ENCODE results near the gene IL17RC. TPM values are rescaled to one million over a fixed set of nuclear protein-coding genes. Genes with fewer than 3 reads are reported as not detected.

The IL17RC gene
- total RNA-seq, 1 donor from 2014 or later = 35.0 TPM

GRCh38 chr3:9942164-9942563 is 25.3 kb downstream of the IL17RC start:
- peaks cover 49% of the 10 kb centered on the region for H3K36me3 ChIP-seq
- no peaks in the 10 kb centered on the region for H3K9me3 ChIP-seq (replicated peaks)
- DNase-seq = no peak
- no peak for TF ChIP-seq CTCF (IDR thresholded peaks at IDR 0.05; ENCODE audit: borderline replicate concordance)
- no peak overlapping the region for H3K4me3 ChIP-seq
- no peak overlapping the region for H3K27ac ChIP-seq (replicated peaks)
- no peaks in the 10 kb centered on the region for H3K27me3 ChIP-seq (ENCODE audit: low read depth)
- intact Hi-C loops (cut with micrococcal nuclease) = no loop called here
- peaks cover 18% of the 10 kb centered on the region for H3K4me1 ChIP-seq

GRCh38 chr3:9942934-9943690 is 26.2 kb downstream of the IL17RC start:
- Histone ChIP-seq H3K27me3 (ENCODE audit: low read depth) (no peaks in the 10 kb centered on the region), H3K9me3 (replicated peaks) (no peaks in the 10 kb centered on the region), H3K4me1 (peaks cover 28% of the 10 kb centered on the region), H3K36me3 (peaks cover 40% of the 10 kb centered on the region), H3K27ac (replicated peaks) (no peak overlapping the region), H3K4me3 (no peak overlapping the region)
- intact Hi-C loops (cut with micrococcal nuclease) = no loop called here
- no peak for DNase-seq
- TF ChIP-seq CTCF (IDR thresholded peaks at IDR 0.05; ENCODE audit: borderline replicate concordance) = no peak

- H3K4me1 ChIP-seq = peaks cover 28% of the 10 kb centered on the region
- TF ChIP-seq CTCF (IDR thresholded peaks at IDR 0.05; ENCODE audit: borderline replicate concordance) = no peak
- intact Hi-C loops (cut with micrococcal nuclease) = no loop called here
- no peak overlapping the region for H3K27ac ChIP-seq (replicated peaks)
- H3K9me3 ChIP-seq (replicated peaks) = no peaks in the 10 kb centered on the region
- DNase-seq = no peak
- no peak overlapping the region for H3K4me3 ChIP-seq
- peaks cover 34% of the 10 kb centered on the region for H3K36me3 ChIP-seq
- H3K27me3 ChIP-seq (ENCODE audit: low read depth) = no peaks in the 10 kb centered on the region
Measured at GRCh38 chr3:9944271-9944670, 27.4 kb downstream of the IL17RC start.

GRCh38 chr3:9945358-9945757 is 28.5 kb downstream of the IL17RC start:
- peaks cover 34% of the 10 kb centered on the region for H3K36me3 ChIP-seq
- H3K27ac ChIP-seq (replicated peaks) = no peak overlapping the region
- no peak for TF ChIP-seq CTCF (IDR thresholded peaks at IDR 0.05; ENCODE audit: borderline replicate concordance)
- H3K27me3 ChIP-seq (ENCODE audit: low read depth) = no peaks in the 10 kb centered on the region
- H3K9me3 ChIP-seq (replicated peaks) = no peaks in the 10 kb centered on the region
- peak overlapping the region; percentile 82 for H3K4me3 ChIP-seq
- no peak for DNase-seq
- intact Hi-C loops (cut with micrococcal nuclease) = no loop called here
- peaks cover 28% of the 10 kb centered on the region for H3K4me1 ChIP-seq

- peak; percentile 87 for DNase-seq
- peaks cover 27% of the 10 kb centered on the region for H3K36me3 ChIP-seq
- intact Hi-C loops (cut with micrococcal nuclease) = no loop called here
Measured at GRCh38 chr3:9946112-9947024, 29.5 kb downstream of the IL17RC start.

More at GRCh38 chr3:9946112-9947024, 29.5 kb downstream of the IL17RC start:
- H3K27ac ChIP-seq (replicated peaks) = peak overlapping the region; percentile 87
- H3K9me3 ChIP-seq (replicated peaks) = no peaks in the 10 kb centered on the region
- H3K27me3 ChIP-seq (ENCODE audit: low read depth) = no peaks in the 10 kb centered on the region
- H3K4me1 ChIP-seq = peaks cover 28% of the 10 kb centered on the region
- peak; percentile 77 for TF ChIP-seq CTCF (IDR thresholded peaks at IDR 0.05; ENCODE audit: borderline replicate concordance)
- H3K4me3 ChIP-seq = peak overlapping the region; percentile 82
